GM19238 (cell line): ENCODE results near the gene PCBP3.
"Not testable (repeated sequence)": the region's sequence is repeated elsewhere in the genome, so short reads cannot be mapped to it uniquely, and the experiment has no call there.

ENCODE experiments used
- DNase-seq: peaks from one replicate; pipeline ENCODE4 v3.0.0; 2011; ENCODE audit warnings: low spot score; ENCODE audit not compliant: insufficient read length

Gene PCBP3

DNA sequence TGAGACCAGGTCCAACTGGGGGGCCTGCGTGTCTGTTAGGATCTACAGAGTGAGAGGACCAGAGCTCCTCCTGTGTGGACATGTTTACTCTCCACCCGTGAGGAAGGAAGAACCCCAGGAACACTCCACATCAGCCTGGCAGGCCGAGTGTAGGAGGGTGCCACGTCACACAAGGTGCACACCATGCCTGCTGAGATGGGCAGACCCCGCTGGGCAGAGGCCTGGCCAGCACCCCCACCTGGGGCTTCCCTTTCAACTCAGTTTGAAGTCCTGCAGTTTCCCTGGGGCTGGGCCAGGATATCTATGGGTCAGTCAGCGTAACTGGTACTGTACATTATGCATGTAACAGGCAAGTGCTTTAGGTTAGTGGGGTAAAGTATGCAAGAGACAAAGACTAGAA is 30.1 kb upstream of the PCBP3 start:
- no peak for DNase-seq

DNA sequence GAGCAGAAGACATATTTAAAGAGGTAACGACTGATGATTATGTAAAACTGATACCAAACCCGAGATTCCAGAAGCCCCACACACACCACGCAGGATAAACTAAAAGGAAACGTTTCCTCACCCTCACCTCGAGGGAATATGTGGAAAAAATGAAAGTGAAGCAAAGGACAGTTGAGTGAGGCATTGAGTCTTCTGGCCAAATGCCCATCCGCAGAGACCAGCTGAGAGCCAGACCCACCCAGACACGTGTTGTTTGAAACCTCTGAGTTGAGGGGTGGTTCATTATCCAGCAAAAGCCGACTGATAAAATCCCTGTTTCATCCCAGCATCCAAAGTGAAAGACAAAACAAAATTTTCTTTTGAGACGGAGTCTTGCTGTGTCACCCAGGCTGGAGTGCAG is 29.6 kb upstream of the PCBP3 start:
- DNase-seq: no peak

DNA sequence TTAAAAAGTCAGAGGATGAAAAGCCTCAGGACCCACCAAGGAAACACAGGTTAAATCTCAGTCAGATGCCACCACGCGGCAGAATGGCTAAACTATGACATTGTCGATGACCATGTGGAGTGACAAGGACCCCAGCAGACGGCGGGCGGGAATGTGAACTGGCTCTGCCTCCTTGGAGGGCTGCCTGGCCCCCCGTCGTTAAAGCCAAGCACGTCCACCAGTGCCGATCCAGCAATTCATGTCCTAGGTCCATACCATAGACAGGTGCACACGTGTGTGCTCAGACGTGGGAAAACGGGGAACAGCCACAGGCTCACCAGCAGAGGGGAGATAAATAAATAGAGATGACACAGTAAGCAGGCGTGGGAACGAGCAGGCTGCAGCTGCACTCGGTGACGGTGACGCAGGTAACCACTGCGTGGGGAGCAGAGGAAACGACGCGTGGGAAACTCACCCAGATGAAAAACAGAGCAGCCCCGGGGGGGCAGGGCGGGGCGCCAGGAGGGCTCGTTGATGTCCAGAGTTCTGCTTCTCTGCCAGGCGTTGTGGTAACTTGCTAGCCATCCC is 28.3 kb upstream of the PCBP3 start:
- peak; percentile 23 for DNase-seq

DNA sequence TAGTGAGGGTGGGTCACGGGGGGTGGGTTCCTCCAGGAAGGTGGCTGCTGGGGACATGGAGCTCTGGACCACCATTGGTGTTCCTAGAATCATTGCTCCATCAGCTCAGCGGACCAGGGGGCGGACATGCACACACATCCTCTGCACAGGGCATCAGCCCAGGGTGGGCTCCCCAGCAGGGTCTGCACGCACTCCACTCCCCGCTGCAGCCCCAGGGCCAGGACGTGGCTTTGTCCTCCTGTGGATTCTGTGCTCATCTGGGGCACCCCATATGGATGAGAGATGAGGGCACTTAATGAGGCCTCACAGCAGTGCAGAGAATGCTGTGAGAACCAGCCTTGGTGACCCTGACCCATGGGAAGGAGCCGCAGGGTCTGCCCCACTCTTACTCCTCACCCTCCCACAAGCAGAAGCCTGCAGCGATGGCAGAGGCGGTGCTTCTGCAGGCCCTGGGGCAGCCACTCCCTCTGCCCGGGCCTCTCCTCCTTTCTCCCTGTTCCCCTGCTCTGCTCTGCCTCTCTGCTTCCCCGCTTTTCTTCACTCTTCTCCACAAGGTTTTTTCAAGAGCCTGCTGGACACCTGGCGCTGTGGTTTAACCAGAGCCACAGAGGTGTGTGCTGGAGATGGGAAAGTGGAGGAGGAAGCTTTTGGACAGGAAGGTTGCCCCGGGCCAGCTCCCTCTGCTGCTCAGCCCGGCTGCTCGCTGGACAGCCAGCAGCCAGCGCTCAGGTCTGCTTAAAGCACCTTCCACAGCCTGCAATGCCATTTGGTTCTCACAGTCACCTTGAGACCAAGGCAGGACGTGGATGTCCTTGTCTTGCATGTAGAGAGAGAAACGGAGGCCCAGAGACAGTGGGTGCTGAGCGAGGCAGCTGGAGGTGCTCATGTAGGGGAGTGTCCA is 26.3 kb upstream of the PCBP3 start:
- no peak for DNase-seq

DNA sequence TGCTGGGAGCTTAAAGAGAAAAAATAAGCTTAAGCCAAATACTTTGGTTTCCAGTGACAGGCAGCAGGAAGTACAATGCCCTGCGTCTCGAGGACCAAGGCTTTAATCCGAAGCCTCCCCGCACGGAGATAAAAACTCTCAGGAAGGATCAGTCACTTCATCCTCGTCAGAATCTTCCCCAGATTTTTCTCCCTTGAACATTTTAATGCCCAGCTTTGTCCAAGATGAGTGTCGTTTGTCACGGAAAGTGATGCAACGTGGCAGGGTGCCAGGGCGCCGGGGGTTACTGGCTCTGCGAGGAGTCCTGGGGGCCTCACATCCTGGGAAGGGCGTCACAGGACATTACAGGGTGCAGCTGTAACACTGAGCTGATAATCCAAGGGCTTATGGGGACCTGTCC is 25.2 kb upstream of the PCBP3 start:
- DNase-seq: no peak

DNA sequence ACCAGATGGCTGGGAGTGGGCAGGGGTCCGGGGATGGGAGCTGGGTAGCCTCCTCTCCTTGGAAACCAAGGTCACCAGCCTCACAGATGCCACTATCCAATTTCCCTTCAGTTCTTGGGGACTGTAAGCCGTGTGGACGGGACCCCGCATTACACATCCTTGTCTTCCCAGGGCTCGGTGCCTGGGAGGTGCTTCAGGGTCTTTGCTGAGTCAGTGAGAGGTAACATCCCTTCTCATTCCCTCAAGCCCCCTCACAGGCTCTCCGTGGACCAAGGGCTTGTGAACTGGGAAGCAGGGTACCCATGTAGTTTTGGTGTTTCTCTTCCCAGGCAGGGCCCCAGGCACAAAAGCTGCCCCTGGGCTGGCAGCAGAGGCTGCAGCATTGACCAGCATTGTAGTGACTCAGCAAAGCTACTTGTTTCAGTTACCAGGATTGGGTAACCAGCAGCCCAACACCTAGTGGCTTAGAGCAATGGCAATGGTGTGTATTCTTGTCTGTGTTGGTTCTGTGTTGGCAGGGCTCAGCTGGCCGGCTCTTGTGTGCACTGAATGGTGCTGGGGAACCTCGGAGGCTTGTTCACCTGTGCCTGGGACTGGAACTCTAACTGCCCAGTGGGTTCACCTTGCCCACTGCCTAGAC is 24.6 kb upstream of the PCBP3 start:
- no peak for DNase-seq

DNA sequence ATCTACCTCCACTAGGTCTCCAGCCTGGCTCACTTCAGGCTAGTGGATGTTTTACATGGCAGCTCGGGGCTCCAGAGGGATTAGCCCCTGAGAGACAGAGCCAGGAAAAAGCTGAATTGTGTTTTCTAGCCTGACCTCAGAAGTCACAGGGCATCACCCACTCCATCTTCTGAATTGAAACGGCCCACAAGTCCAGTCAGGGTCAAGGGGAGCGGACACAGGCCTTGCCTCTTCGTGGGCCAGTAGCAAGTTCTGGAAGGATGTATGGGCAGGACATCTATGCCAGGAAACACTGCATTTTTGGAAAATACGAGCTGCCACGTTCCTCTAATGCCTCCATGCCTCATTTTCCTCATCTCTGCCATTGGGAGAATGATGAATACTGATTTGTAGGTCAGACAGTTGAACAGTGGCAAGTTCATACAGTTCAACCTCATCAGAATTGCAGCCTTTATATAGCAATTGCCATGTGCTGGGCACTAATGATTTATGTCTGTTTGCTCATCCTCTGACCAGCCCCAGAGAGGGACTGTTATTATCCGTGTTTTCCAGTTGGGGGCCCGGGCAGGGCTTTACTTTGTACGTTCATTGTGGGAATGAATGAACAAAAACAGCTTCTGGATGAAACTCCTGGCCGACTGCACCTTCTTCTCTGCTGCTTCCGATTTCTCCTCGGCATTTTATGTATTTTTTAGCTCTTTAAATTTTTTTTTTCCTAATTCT is 23.2 kb upstream of the PCBP3 start:
- no peak for DNase-seq

DNA sequence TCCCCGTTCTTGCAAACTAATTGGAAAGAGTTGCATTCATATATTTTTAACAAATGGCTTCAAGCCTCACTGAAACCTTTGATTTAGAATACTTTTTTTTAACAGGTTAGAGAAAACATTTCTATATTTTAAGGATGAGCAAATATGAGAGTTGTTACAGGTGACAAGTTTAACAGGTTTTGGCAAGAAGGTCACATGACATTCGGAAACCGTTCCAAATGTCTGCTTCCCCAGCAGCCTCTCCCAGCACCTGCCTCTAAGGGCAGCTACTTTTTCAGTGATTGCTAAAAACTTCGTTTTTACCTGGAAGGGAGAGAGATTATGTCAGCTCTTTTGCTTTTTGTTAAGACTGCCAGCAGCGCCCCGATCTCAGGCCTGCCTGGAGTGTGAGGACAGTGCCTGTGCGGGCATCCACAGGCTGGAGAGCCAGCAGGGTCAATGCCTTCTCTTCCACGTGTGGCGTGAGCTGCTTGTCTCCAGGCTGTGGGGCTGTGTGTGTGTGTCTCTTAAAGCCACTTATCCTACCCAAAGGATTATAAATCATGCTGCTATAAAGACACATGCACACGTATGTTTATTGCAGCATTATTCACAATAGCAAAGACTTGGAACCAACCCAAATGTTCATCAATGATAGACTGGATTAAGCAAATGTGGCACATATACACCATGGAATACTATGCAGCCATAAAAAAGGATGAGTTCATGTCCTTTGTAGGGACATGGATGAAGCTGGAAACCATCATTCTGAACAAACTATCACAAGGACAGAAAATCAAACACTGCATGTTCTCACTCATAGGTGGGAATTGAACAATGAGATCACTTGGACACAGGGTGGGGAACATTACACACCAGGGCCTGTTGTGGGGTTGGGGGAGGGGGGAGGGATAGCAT is 21.8 kb upstream of the PCBP3 start:
- not testable (repeated sequence) for DNase-seq

DNA sequence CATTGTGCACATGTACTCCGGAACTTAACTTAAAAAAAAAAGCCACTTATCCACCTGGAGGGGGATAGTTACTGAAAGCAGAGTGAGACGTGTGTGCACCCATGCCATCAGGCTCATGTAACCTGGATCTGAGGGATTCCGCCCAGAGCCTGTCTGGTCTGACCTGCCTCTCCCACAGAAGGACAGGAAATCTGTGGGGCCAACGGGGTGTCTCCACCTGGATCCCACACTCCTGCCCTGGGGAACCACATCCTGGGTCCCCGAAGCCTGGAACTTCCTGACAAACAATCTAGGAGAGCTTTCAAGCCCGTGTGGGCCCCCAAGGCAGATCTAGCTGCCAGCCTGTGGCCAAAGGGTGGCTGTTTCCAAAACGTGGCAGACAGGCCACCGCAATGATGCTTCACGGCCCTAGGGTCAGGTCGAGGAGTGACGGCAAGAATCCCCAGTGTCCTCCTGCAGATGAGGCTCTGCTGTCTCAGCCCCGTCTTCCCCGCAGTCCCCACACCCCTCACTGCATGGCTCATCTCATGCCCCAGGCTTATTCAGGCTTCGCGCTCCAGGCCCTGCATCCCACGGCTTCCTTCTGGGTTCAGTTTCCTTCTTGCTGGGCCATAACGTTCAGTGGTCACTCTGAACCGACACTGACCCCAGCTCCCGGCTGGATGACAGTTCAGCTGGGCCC is 21.0 kb upstream of the PCBP3 start:
- DNase-seq: no peak

DNA sequence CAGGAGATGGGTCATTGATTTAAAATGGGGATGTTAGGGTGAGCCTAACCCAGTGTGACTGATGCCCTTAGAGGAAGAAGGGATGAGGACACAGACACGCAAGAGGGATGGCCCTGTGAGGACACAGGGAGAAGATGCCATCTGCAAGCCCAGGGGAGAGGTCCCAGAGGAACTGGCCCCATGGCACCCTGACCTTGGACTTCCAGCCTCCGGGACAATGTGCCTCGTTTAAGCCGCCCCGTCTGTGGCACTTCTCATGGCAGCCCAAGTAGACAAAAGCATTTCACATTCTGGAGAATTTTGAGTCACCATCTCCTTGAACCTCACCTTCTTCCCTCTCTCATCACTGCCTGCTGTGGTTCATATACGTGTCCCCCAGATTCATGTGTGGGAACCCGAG is 20.1 kb upstream of the PCBP3 start:
- no peak for DNase-seq

DNA sequence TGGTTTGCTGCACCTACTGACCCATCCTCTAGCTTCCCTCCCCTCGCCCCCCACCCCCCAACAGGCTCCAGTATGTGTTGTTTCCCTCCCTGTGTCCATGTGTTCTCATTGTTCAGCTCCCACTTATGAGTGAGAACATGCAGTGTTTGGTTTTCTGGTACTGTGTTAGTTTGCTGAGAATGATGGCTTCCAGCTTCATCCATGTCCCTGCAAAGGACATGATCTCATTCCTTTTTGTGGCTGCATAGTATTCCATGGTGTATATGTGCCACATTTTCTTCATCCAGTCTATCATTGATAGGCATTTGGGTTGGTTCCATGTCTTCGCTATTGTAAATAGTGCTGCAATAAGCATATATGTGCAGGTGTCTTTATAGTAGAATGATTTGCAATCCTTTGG is 17.4 kb upstream of the PCBP3 start:
- DNase-seq: not testable (repeated sequence)

DNA sequence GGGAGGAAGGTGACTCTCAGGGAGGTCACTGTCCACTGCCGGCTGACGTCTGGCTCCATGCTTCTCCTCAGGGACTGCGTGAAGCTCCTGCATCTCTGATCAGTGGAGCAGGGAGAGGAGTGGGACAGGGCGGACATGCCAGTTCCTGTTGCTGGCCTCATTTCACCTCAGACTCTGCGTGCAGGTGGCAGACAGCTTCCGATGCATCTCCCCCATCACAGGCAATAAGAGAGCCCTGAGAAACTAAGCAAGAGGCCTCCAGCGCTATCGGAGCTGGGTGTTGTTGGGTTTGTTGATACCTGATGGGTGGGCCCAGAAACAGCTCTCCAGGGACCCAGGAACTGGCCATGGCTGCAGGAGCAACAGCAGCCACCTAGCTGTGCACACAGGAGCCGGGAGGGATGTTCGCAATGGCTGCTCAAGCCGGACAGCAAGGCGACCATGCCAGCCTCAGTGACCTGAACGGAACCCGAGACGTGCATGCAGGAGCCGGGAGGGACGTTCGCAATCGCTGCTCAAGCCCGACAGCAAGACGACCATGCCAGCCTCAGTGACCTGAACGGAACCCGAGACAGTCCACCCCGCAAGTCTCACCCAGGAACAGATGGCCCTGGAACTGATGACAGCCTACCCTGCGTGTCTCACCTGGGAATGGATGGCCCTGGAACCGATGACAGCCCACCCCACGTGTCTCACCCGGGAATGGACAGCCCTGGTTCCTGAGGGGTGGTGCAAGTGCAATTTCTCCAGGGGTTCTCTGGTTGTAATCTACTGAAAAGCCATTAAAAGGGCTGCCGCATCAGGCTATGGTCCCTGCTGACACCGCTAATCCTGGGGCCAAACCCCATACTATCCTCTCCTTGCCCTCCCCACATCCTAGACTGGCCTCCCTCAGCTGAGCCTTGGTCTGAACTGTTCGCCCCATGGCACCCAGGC is 14.2 kb upstream of the PCBP3 start:
- DNase-seq: no peak

DNA sequence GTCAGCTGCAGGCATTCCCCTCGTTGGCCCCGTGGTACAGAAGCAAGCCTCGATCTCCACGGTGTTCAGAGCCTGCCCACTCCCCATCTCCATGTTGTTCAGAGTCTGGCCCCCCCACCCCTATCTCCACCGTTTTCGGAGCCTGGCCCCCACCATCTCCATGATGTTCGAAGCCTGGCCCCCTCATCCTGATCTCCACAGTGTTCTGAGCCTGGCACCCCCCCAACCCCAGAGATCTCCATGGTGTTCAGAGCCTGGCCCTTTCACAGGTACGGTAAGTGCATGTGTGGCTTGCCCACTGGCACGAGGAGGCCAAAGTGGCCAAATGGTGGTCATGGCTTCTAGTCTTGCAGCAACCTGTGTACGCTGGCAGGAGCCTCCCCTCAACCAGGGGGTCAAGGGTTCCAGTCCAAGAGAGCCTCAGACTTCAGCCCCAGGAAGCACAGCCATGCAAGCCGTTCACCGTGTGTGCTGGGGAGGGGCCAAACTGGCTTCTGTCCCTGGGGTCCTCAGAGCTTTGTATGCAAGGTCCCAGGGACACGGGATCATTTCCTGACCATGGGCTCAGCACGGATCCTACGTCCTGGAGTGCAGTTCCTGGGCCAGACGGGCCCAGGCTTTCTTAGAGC is 13.3 kb upstream of the PCBP3 start:
- no peak for DNase-seq

DNA sequence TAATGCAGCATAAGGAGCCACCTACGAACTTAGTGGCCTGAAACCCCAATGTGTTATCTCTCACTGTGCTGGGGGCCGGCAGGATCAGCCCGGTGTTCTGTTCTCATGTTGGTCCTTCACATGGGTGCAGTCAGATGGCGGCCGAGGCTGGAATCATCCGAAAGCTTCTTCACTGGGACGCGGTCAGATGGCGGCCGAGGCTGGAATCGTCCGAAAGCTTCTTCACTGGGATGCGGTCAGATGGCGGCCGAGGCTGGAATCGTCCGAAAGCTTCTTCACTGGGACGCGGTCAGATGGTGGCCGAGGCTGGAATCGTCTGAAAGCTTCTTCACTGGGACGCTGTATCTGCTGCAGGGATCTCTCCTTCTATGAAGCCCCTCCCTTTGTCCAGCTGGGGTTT is 12.6 kb upstream of the PCBP3 start:
- no peak for DNase-seq

DNA sequence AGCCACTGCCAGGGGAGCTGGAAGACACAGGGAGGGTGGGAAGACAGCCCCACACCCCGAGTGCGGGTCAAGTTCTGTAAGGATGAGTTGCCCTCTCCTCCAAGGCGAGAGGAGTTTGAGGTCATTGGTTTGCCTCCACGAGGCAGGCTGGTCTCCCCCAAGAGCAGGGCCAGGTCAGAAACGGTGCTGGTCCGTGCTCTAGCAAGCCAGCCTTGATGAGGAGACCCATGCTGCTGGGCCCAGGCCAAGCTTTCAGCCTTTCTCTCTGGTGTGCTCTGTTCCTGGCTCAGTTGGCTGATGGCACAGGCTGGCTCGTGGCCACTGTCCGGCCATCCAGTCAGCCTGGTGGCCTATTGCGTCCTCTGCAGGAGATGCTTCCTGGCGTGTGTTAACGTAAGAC is 12.0 kb upstream of the PCBP3 start:
- DNase-seq: no peak

DNA sequence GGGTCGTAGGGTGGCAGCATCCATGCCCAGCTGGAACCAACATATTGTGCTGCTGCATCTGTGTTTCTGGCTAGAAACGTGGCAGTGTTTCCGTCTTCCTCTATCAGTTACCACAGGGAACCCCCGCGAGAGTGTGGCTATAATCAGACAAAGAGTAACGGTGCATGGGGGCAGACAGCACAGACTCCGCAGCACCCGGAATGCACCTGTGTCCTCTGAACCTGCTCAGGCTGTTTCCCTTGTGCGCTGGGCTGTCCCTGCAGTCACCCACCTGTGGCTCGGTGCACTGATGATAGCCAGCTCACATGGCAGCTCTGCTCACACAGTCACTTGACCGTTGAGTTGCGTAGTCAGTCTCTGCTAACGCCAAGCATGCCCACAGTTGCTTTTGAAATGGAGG is 11.4 kb upstream of the PCBP3 start:
- DNase-seq: no peak

DNA sequence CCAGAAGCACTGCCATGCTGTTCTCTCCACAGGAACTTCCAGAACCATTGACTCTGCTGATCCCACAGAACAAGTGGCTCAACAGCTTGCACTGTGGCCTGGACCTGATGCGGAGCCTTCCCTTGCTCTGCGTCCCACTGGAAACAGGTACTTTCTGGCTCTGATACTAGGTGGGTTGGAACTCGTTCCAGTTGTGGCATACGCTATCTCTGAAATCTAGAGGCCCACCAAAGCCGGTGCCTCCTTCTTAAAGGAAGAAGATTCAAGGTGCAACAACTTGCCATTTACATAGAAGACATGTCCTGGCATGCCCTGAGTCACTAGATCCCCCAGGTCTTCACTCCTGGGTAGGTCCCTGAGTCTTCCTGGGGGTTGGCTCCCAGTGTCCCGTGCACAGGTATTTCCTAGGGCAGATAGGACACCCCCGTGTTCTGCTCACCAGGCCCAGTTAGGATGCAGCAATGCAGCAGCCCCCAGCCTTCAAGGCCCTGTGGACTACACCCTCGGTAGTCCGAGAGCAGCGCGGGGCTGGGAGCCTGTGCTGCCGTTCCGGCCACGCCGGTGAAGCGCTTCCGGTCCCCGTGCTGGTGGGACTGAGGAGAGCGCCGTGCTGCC is 10.8 kb upstream of the PCBP3 start:
- DNase-seq: no peak

DNA sequence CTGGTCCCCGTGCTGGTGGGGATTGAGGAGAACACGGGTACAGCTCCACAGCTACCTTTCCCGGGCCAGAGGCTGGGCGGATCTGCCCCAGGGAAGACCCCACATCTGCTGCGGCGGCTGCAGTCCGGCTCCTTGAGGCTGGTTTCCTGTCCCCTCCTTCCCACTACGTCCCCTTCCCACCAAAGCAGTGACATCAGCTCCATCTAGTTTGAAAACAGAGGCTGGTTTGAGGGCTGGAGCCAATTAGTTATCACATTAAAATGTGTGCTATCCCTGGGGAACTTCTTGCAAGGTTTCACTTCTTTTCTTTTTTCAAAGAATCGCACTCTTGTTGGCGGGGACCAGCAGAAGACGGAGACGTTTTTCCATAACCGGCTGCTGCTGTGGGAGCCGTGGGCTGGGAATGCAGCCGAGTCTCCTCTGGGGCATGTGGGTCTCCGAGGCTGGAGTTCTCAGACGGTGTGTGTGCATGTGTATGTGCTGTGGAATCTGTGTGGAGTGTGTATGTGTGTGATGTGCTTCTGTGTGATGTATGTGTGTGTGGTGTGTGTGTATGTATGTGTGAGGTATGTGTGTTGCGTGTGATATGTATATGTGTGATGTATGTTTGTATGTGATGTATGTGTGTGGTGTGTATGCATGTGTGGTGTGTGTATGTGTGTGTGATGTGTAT is 8.9 kb upstream of the PCBP3 start:
- DNase-seq: no peak
